Activated T-helper 9 cell treated with anti-CD3 and anti-CD28 coated beads, Interleukin-2, amount 50 U/mL, for 16 hours (primary cell): ENCODE results near the gene CALCOCO1.
"Not testable (repeated sequence)": the region's sequence is repeated elsewhere in the genome, so short reads cannot be mapped to it uniquely, and the experiment has no call there.

ENCODE experiments used
- DNase-seq: peaks from one replicate; pipeline ENCODE4 v3.0.0-alpha.2; 2020; ENCODE audit warnings: low read depth

Gene CALCOCO1

GRCh38 chr12:53696655-53697331 lies 30.5 kb downstream of the CALCOCO1 start:
- DNase-seq: no peak

GRCh38 chr12:53696285-53696654 lies 31.0 kb downstream of the CALCOCO1 start:
- DNase-seq: no peak

- DNase-seq: peak; percentile 21
These were observed 31.8 kb downstream of the CALCOCO1 start for GRCh38 chr12:53695152-53696145.

GRCh38 chr12:53694756-53695151 lies 32.5 kb downstream of the CALCOCO1 start:
- no peak for DNase-seq

GRCh38 chr12:53688134-53688533 lies 39.1 kb downstream of the CALCOCO1 start:
- DNase-seq: no peak

GRCh38 chr12:53686436-53686835 lies 40.8 kb downstream of the CALCOCO1 start:
- no peak for DNase-seq

GRCh38 chr12:53684654-53685220 lies 42.5 kb downstream of the CALCOCO1 start:
- DNase-seq: no peak

GRCh38 chr12:53683983-53684382 lies 43.3 kb downstream of the CALCOCO1 start:
- DNase-seq: no peak

GRCh38 chr12:53683494-53683893 lies 43.8 kb downstream of the CALCOCO1 start:
- no peak for DNase-seq

- DNase-seq: not testable (repeated sequence)
These were observed 47.2 kb downstream of the CALCOCO1 start for GRCh38 chr12:53680061-53680460.

GRCh38 chr12:53677800-53678148 lies 49.5 kb downstream of the CALCOCO1 start:
- no peak for DNase-seq

GRCh38 chr12:53677016-53677799 lies 50.0 kb downstream of the CALCOCO1 start:
- no peak for DNase-seq

GRCh38 chr12:53676656-53677015 lies 50.6 kb downstream of the CALCOCO1 start:
- no peak for DNase-seq

GRCh38 chr12:53675701-53676607 lies 51.3 kb downstream of the CALCOCO1 start, which contains the start of gene ATP5MC2:
Gene ATP5MC2, minus strand, starts transcription at chr12:53676083. Its CDS starts 3,469 bp downstream, at chr12:53672614.
- DNase-seq: peak; percentile 96

GRCh38 chr12:53674977-53675700 lies 52.1 kb downstream of the CALCOCO1 start:
- DNase-seq: no peak

GRCh38 chr12:53670971-53671370 lies 56.3 kb downstream of the CALCOCO1 start:
- no peak for DNase-seq

- no peak for DNase-seq
These were observed 56.9 kb downstream of the CALCOCO1 start for GRCh38 chr12:53670308-53670707.

GRCh38 chr12:53667080-53667479 lies 60.2 kb downstream of the CALCOCO1 start:
- no peak for DNase-seq

GRCh38 chr12:53664936-53665335 lies 62.3 kb downstream of the CALCOCO1 start:
- no peak for DNase-seq

GRCh38 chr12:53664191-53664590 lies 63.1 kb downstream of the CALCOCO1 start:
- no peak for DNase-seq
